Stimulated activated naive CD8-positive, alpha-beta T cell treated with anti-CD3 and anti-CD28 coated beads, Interleukin-15, amount 100 ng/mL, for 72 hours (primary cell): ENCODE results near the gene CD52.
"Not testable (repeated sequence)": the region's sequence is repeated elsewhere in the genome, so short reads cannot be mapped to it uniquely, and the experiment has no call there.

Source experiments
- ATAC-seq: fragments of 150-1000 bp; cut with Tn5 transposase; 2 replicates; pipeline ENCODE4 v1.10.0; 2021; ENCODE audit warnings: mild to moderate bottlenecking, moderate library complexity
- DNase-seq, 2 donors: peaks; one replicate each; pipeline ENCODE4 v3.0.0; 2021 to 2022
- H3K27ac Mint-ChIP-seq, 2 donors: one replicate each; pipeline ENCODE4 v1.8.0; 2022; ENCODE audit warnings: mild to moderate bottlenecking in 2 of 2, mixed read lengths in 2 of 2, moderate library complexity in 2 of 2
- H3K27me3 Mint-ChIP-seq: one replicate; pipeline ENCODE4 v1.8.0; 2022; ENCODE audit warnings: mixed read lengths
- H3K4me1 Mint-ChIP-seq: one replicate; pipeline ENCODE4 v1.8.0; 2022; ENCODE audit warnings: mild to moderate bottlenecking, mixed read lengths
- H3K4me3 Mint-ChIP-seq, 2 donors: one replicate each; pipeline ENCODE4 v1.8.0; 2022; ENCODE audit warnings: mild to moderate bottlenecking in 2 of 2, mixed read lengths in 2 of 2, moderate library complexity in 1 of 2
- H3K9me3 Mint-ChIP-seq, 2 donors: one replicate each; pipeline ENCODE4 v1.8.0; 2022; ENCODE audit warnings: mixed read lengths in 2 of 2

The CD52 gene

DNA sequence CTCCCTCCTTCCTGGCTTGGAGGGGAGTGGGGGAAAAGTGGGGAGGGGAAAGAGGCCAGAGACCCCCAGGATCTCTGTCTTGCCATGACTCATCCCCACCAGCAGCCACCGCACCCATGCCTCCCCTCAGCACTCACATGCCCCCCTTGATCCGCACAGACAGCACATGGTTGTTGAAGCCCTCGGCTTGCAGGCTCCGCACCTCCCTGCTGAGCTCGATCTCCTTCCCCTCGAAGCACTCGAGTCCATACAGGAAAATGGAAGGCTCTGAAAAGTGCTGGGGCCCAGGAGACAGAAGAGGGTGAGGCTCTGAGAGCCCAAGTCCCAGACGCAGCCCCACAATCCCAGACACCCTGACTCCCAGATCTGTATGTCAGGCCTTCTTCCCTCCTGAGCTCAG, 10.8 kb downstream of the CD52 start:
- no peak for ATAC-seq
- Mint-ChIP-seq H3K27me3 (no peaks in the 10 kb centered on the region), H3K27ac (peak overlapping the region in 1 of 2 donors; percentile 42), H3K9me3 (no peaks in the 10 kb centered on the region), H3K4me3 (no peak overlapping the region), H3K4me1 (peaks cover 4% of the 10 kb centered on the region)
- DNase-seq = no peak

DNA sequence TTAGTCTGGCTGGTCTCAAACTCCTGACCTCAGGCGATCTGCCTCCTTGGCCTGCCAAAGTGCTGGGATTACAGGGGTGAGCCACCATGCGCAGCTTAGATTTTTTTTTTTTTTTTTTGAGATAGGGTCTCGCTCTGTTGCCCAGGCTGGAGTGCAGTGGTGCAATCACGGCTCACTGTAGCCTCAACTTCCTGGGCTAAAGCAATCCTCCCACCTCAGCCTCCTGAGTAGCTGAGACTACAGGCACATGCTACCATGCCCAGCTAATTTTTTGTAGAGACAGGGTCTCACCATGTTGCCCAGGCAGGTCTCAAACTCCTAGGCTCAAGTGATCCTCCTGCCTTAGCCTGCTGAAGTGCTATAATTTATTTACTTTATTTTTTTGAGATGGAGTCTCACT, 11.6 kb downstream of the CD52 start:
- H3K27me3 Mint-ChIP-seq, H3K4me1 Mint-ChIP-seq, H3K27ac Mint-ChIP-seq: not testable (repeated sequence)

DNA sequence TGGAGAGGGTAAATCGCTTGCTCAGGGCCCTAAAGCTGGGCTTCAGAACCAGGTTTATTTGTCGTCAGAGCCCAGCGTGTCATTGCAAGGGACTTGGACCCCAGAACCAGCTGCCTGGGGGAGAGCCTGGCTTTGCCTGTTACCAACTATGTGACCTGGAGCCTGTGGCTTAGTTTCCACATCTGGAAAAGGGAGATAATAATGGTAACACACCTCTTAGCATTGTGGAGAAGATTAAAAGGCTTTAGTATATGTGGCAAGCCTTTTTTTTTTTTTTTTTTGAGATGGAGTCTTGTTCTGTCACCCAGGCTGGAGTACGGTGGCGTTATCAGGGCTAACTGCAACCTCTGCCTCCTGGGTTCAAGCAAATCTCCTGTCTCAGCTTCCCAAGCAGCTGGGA, 12.5 kb downstream of the CD52 start:
- no peaks in the 10 kb centered on the region for H3K9me3 Mint-ChIP-seq
- H3K4me1 Mint-ChIP-seq = peaks cover 5% of the 10 kb centered on the region
- H3K27ac Mint-ChIP-seq = no peak overlapping the region
- DNase-seq = no peak
- no peak overlapping the region for H3K4me3 Mint-ChIP-seq
- no peaks in the 10 kb centered on the region for H3K27me3 Mint-ChIP-seq
- no peak for ATAC-seq

More for the DNA sequence above, 11.6 kb downstream of the CD52 start:
- not testable (repeated sequence) for H3K4me3 Mint-ChIP-seq, H3K9me3 Mint-ChIP-seq, DNase-seq, ATAC-seq

DNA sequence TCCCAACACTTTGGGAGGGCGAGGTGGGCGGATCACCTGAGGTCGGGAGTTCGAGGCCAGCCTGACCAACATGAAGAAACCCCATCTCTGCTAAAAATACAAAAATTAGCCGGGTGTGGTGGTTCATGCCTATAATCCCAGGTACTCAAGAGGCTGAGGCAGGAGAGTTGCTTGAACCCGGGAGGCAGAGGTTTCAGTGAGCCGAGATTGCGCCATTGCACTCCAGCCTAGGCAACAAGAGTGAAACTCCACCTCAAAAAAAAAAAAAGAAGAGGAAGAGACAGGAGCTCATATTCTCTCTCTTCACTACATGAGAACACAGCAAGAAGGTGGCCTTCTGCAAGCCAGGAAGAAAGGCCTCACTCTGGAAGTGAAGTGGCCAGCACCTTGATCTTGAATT, 15.6 kb downstream of the CD52 start:
- not testable (repeated sequence) for H3K27ac Mint-ChIP-seq, H3K9me3 Mint-ChIP-seq, ATAC-seq, DNase-seq, H3K4me3 Mint-ChIP-seq, H3K27me3 Mint-ChIP-seq
- peaks cover 27% of the 10 kb centered on the region for H3K4me1 Mint-ChIP-seq

DNA sequence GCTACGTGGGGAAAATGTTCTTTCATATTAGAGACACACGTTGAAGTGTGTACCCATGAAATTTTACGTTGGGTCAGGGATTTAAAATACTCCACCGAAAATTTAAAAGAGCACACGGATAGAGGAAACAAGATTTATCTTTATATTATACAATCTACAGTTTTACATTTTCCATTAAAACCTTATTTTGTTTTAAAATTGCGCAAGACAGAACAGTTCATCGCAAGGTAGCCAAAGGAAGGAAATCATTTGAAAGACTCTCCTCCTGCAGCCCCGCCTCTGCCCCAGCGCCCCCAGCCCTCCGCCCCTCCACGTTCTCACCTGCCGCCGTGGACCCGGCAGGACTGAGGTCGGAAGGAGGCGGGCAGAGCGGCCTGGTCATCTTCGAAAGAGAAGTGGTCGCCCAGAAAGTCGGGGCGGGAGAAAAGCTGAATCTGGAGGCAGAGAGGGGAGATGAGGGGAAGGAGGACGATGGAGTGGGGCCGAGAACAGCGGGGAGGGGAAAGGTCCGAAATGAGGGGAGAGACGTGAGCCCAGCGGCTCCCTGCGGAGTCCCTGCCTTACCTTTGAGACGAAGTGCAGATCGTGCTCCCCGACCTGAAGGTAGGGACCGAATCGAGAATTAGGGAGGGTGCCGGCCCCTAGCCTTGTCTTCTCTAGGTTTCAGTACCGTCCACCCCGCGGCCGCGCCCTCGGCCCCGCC, 18.2 kb downstream of the CD52 start:
- no peak for DNase-seq
- H3K27me3 Mint-ChIP-seq = peaks cover 6% of the 10 kb centered on the region
- H3K27ac Mint-ChIP-seq = peak overlapping the region in 1 of 2 donors; percentile 92
- no peaks in the 10 kb centered on the region for H3K9me3 Mint-ChIP-seq
- H3K4me3 Mint-ChIP-seq = peak overlapping the region; percentile 93 to 94
- peaks cover 28% of the 10 kb centered on the region for H3K4me1 Mint-ChIP-seq
- peak; percentile 9 for ATAC-seq

DNA sequence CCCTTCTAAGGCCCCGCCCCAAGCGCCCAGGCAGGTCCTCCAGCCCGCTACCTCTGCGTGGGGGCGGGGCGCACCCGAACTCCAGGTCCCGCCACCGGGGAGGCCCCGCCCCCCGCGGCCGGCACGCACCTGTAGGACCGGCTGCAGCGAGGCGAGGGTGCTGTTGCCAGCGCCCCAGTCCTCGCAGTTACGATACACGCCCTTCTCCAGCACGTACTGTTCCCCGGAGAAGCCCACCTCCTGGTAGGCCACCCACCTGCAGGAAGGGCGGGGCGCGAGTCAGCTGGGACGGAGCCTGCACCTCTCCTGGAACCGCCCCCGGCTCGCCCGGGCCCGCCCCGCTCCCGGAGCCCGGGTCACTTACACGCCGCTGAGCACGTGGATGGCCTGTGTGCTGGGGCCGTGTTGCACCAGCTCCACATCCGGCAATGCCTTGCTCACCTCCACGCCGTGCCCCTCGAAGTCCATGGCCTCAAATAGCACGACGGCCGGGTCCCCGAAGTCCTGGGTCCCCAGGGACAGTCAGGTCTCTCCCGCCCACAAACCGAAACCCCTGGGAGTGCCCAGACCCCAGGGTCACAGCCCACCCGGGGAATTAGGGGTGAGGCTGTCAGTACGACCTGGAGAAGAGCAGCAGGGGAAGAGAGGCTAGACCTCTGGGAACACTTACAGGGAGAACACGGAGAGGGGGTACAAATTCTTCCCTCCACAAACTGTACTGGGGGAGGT, 18.9 kb downstream of the CD52 start:
- H3K27ac Mint-ChIP-seq = peak overlapping the region in 1 of 2 donors; percentile 82
- DNase-seq (peak; percentile 68 to 69), ATAC-seq (peak; percentile 89)
- H3K4me3 Mint-ChIP-seq = peak overlapping the region; percentile 93 to 94
- H3K9me3 Mint-ChIP-seq = no peaks in the 10 kb centered on the region
- H3K27me3 Mint-ChIP-seq = peaks cover 6% of the 10 kb centered on the region
- peaks cover 28% of the 10 kb centered on the region for H3K4me1 Mint-ChIP-seq

DNA sequence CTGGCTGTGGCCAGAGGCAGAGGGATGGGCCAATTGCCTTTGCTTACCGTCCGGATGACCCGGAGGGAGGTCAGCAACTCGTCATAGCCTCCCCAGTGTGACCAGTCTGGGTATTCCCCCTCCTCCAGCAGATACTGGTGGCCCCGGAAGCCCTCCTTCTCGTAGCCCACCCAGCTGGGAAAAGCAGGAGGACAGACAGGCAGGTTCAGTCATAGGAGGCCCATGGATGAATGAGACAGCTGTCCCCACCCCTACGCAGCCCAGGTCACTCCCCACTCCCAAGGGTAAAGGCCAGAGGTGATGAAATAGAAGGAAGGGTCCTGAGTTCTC, 19.4 kb downstream of the CD52 start:
- H3K4me1 Mint-ChIP-seq = peaks cover 28% of the 10 kb centered on the region
- no peaks in the 10 kb centered on the region for H3K9me3 Mint-ChIP-seq
- ATAC-seq (no peak), DNase-seq (no peak)
- H3K27ac Mint-ChIP-seq = no peak overlapping the region
- peak overlapping the region; percentile 65 to 93 for H3K4me3 Mint-ChIP-seq
- H3K27me3 Mint-ChIP-seq = peaks cover 6% of the 10 kb centered on the region

DNA sequence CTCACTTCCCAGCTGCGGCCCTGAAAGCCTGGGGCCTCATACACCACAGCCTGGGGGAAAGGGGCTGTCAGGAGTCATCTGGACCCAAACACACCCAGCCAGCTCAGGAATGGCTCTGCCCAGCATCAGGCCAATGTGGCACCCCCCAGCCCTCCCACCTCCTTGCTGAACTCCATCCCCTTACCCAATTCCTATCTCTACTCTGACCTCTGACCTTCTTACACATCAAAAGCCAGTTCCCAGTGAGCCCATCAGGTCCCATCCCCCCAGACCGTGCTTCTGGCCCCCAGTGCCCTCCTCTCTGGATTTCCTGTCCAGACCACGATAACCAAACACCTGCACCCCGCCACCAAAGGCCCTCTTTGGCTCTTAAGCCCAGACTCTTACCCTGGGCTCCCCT, 19.9 kb downstream of the CD52 start:
- ATAC-seq (no peak), DNase-seq (no peak)
- Mint-ChIP-seq H3K27me3 (peaks cover 6% of the 10 kb centered on the region), H3K27ac (no peak overlapping the region), H3K9me3 (no peaks in the 10 kb centered on the region), H3K4me1 (peaks cover 28% of the 10 kb centered on the region), H3K4me3 (peak overlapping the region in 1 of 2 donors; percentile 65)

DNA sequence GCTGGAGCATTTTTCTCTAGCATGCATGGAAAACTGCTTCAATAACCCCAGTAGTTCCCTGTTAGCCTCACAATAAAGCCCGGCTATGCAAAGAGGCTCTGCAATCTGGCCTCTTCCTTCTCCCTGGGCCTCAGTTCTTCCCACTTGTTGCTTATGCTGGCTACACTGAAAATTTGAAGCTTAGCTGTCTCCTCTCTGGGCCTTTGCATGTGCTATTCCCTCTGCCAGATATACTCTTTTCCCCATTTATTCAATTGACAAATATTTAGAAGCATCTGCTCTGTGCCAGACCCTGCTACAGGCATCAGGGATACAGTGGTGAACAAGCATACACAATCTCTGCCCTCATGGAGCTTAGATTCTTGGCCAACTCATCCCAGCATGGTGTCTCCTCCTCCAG, 20.9 kb downstream of the CD52 start:
- Mint-ChIP-seq H3K4me1 (peaks cover 28% of the 10 kb centered on the region), H3K4me3 (no peak overlapping the region), H3K27me3 (peaks cover 6% of the 10 kb centered on the region), H3K9me3 (no peaks in the 10 kb centered on the region), H3K27ac (no peak overlapping the region)
- no peak for ATAC-seq
- DNase-seq = no peak

DNA sequence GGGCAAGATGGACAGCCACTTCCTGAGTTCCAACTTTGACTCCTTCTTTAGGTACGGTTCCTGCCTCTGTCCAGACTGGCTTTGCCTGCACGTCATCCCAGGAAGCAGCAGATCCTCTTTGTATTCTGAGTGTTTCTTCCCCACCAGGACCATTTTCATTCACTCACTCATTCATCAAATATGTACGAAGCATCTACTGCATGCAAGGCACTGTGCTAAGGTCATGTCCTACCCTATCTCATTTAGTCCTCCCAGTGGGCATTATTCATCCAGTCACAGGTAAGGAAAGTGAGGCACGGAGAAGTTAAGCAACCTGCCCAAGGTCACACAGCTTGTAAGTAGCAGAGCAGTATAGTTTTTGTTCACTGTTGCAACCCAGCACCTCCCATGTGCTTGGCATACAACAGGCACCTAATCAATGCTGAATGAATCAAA, 22.3 kb downstream of the CD52 start:
- H3K4me1 Mint-ChIP-seq = peaks cover 28% of the 10 kb centered on the region
- DNase-seq = no peak
- H3K4me3 Mint-ChIP-seq = no peak overlapping the region
- H3K27ac Mint-ChIP-seq = no peak overlapping the region
- no peaks in the 10 kb centered on the region for H3K9me3 Mint-ChIP-seq
- ATAC-seq = no peak
- peaks cover 6% of the 10 kb centered on the region for H3K27me3 Mint-ChIP-seq

DNA sequence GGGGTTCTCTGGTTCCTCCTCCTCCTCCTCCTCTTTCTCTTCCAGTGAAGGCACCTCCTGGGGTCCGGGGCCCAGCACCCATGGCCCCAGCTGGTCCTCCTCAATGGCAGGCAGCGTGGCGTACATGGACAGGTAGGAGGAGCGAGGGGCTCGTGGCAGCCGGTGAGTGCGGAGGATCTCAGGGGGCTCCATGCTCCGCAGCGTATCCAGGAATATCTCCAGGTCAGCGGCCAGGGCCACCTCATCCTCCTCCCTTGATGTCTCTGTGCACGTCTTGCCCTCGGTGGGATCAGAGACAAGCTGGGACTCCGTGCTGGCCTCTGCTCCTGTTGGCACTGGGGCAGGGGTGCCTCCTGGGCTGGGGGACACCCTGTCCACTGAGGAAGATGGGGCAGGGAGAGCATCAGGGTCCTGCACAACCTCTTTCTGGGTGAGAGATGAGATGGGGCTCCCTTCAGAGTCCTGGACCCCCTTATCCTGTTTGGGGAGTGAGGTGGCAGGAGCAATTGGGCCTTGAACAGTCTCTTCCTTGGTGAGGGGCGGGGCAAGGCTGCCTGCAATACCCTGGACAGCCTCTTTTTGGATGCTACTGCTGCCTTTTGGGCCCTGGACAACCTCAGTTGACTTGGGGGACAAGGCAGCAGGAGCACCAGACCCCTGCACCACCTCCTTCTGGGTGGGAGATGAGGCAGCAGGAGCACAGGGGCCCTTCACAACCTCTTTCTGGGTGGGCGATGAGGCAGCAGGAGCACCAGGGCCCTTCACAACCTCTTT, 26.6 kb downstream of the CD52 start:
- DNase-seq (no peak), ATAC-seq (no peak)
- peak overlapping the region in 1 of 2 donors; percentile 64 for H3K27ac Mint-ChIP-seq
- H3K9me3 Mint-ChIP-seq = no peaks in the 10 kb centered on the region
- H3K27me3 Mint-ChIP-seq = no peaks in the 10 kb centered on the region
- H3K4me3 Mint-ChIP-seq = no peak overlapping the region
- no peaks in the 10 kb centered on the region for H3K4me1 Mint-ChIP-seq

DNA sequence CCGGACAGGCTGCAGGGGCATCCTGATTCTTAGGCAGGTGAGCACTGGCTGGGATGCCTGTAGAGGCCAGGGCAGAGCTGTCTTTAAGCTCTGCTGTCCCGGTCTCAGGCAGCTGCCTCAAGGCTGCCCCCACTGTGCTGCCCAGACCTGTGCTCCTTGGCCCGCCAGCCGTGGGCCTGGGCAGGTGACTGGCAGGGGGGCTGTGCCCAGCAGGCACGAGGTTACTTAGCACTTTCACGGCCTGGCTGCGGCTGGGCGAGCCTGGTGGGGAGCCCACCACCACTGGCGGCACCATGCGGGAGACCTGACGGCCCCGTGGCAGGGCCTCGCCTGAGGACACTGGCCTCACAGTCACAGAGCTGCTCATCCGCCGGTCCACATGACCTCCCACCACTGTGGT, 28.0 kb downstream of the CD52 start:
- DNase-seq (no peak), ATAC-seq (no peak)
- Mint-ChIP-seq H3K4me1 (no peaks in the 10 kb centered on the region), H3K4me3 (no peak overlapping the region), H3K9me3 (no peaks in the 10 kb centered on the region), H3K27ac (no peak overlapping the region), H3K27me3 (no peaks in the 10 kb centered on the region)

DNA sequence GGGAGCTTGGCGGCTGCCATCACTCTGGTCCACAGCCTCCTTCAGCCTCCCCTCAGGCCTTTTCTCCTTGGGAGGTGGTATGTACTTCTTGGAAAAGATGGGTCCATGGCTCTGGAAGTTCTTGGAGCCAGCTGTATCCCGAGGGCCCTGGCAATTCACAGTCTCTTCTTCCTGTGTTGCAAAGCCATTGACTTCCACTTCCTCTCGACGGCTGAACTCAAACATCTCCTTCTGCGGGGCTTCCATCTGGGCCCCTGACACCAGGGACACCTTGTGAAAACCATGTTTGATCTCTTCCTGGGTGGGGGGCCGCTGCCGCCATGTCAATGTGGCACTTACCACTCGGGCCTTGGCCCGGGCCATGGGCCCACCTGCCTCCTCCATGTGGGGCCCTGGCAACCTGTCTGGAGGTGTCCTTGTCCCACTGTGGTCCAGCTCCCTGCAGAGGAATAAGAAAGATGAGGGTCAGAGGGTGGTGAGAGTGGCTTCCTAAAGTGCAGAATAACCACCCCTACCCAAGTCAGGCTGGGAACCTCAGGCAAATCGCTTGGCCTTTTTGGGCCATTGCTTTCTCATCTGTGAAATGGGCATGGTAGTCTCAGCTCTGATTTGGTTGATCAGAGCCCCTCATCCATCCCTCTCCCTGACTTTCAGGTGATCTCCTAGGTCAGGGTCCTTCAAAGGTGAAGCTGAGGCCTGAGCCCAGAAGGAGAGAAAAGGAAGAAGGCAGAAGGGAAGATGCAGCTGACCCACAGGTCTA, 28.7 kb downstream of the CD52 start:
- Mint-ChIP-seq H3K9me3 (no peaks in the 10 kb centered on the region), H3K27ac (no peak overlapping the region), H3K4me1 (no peaks in the 10 kb centered on the region), H3K27me3 (no peaks in the 10 kb centered on the region), H3K4me3 (no peak overlapping the region)
- ATAC-seq = no peak
- no peak for DNase-seq

DNA sequence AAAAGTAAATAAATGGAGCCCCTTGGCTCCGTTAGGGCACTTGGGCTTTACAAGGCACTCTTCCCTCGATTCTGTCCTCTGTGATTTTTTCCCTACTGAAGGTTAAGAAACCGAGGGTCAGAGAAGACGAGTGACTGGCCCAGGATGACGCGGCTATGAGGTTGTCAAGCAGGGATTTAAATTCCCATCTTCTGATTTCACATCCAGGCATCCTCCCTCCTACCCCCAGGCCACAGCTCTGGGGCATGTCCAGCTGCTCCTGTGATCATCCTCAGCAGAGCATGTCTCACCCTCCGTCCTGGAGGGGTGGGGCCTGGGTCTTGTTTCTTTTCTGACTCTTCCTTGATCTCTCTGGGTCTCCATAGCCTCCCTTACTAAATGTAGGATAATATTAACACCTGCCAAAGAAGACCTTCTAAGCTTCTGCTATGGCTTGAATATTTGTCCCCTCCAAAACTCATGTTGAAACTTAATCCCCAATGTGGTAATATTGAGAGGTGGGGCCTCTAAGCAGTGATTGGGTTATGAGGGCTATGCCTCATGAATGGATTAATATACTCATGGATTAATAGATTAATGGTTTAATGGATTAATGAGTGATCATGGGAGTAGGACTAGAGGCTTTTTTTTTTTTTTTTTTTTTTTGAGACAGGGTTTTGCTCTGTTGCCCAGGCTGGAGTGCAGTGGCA, 31.6 kb downstream of the CD52 start:
- H3K27ac Mint-ChIP-seq = no peak overlapping the region
- no peaks in the 10 kb centered on the region for H3K4me1 Mint-ChIP-seq
- H3K4me3 Mint-ChIP-seq = no peak overlapping the region
- no peaks in the 10 kb centered on the region for H3K9me3 Mint-ChIP-seq
- ATAC-seq (no peak), DNase-seq (no peak)
- no peaks in the 10 kb centered on the region for H3K27me3 Mint-ChIP-seq

DNA sequence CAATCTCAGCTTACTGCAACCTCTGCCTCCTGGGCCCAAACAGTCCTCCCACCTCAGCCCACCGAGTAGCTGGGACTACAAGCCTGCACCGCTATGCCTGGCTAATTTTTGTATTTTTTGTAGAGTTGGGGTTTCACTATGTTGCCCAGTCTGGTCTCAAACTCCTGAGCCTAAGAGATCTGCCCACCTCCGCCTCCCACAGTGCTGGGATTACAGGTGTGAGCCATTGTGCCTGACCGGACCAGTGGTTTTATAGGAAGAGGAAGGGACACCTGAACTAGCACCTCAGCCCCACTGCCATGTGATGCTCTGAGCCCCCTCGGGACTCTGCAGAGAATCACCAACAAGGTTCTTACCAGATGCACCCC, 32.1 kb downstream of the CD52 start:
- no peaks in the 10 kb centered on the region for H3K27me3 Mint-ChIP-seq
- H3K27ac Mint-ChIP-seq = no peak overlapping the region
- no peaks in the 10 kb centered on the region for H3K9me3 Mint-ChIP-seq
- DNase-seq (no peak), ATAC-seq (no peak)
- H3K4me3 Mint-ChIP-seq = no peak overlapping the region
- H3K4me1 Mint-ChIP-seq = no peaks in the 10 kb centered on the region
